HL-60 (cell line): ENCODE results near the gene GASK1A.
"Not testable (repeated sequence)": the region's sequence is repeated elsewhere in the genome, so short reads cannot be mapped to it uniquely, and the experiment has no call there.

Source experiments
- DNase-seq, 2 experiments: peaks; one replicate each; pipeline ENCODE4 v3.0.0-alpha.2; 2010 to 2020; ENCODE audit warnings: low read depth in 1 of 2, low spot score in 1 of 2
- H3K27ac ChIP-seq: fragments of 250-450 bp; sonication (Bioruptor Pico); replicated peaks from 2 replicates; pipeline ENCODE4 v1.5.1; 2020; ENCODE audit warnings: mild to moderate bottlenecking, moderate library complexity
- H3K27me3 ChIP-seq: fragments of 250-450 bp; sonication (Bioruptor Pico); 2 replicates; pipeline ENCODE4 v1.5.1; 2021; ENCODE audit warnings: mild to moderate bottlenecking, moderate library complexity; ENCODE audit not compliant: insufficient read depth, poor library complexity, severe bottlenecking
- H3K4me3 ChIP-seq: replicated peaks from 2 replicates; pipeline ENCODE4 v1.5.1; 2011; ENCODE audit warnings: mild to moderate bottlenecking, control low read depth, low read length; ENCODE audit not compliant: insufficient read depth
- CTCF ChIP-seq: IDR thresholded peaks from one replicate; pipeline ENCODE4 v1.5.1; 2011; ENCODE audit warnings: low read length, control low read depth, inconsistent platforms; ENCODE audit not compliant: insufficient read depth
- GABPA ChIP-seq: IDR thresholded peaks from 2 replicates; pipeline ENCODE4 v1.6.1; 2012; ENCODE audit warnings: low read depth
- POLR2AphosphoS5 ChIP-seq: IDR thresholded peaks from 2 replicates; pipeline ENCODE4 v1.6.1; 2012; ENCODE audit warnings: low read depth
- SPI1 ChIP-seq: IDR thresholded peaks from 2 replicates; pipeline ENCODE4 v1.6.1; 2012; ENCODE audit warnings: low read depth, mild to moderate bottlenecking, borderline replicate concordance
- TF ChIP-seq, protein P1 (sequence below): IDR thresholded peaks from 2 replicates; pipeline ENCODE4 v1.6.1; 2012; ENCODE audit warnings: low read depth; ENCODE audit not compliant: insufficient replicate concordance

GASK1A gene

GRCh38 chr3:42964266-42964665, 14.8 kb upstream of the GASK1A start:
- TF ChIP-seq POLR2AphosphoS5 (no peak), SPI1 (no peak), CTCF (no peak), GABPA (no peak)
- TF ChIP-seq, protein P1, sequence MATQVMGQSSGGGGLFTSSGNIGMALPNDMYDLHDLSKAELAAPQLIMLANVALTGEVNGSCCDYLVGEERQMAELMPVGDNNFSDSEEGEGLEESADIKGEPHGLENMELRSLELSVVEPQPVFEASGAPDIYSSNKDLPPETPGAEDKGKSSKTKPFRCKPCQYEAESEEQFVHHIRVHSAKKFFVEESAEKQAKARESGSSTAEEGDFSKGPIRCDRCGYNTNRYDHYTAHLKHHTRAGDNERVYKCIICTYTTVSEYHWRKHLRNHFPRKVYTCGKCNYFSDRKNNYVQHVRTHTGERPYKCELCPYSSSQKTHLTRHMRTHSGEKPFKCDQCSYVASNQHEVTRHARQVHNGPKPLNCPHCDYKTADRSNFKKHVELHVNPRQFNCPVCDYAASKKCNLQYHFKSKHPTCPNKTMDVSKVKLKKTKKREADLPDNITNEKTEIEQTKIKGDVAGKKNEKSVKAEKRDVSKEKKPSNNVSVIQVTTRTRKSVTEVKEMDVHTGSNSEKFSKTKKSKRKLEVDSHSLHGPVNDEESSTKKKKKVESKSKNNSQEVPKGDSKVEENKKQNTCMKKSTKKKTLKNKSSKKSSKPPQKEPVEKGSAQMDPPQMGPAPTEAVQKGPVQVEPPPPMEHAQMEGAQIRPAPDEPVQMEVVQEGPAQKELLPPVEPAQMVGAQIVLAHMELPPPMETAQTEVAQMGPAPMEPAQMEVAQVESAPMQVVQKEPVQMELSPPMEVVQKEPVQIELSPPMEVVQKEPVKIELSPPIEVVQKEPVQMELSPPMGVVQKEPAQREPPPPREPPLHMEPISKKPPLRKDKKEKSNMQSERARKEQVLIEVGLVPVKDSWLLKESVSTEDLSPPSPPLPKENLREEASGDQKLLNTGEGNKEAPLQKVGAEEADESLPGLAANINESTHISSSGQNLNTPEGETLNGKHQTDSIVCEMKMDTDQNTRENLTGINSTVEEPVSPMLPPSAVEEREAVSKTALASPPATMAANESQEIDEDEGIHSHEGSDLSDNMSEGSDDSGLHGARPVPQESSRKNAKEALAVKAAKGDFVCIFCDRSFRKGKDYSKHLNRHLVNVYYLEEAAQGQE, result no peak
- no peak for DNase-seq
- Histone ChIP-seq H3K27me3 (no peaks in the 10 kb centered on the region), H3K27ac (no peak overlapping the region), H3K4me3 (no peak overlapping the region)

DNA sequence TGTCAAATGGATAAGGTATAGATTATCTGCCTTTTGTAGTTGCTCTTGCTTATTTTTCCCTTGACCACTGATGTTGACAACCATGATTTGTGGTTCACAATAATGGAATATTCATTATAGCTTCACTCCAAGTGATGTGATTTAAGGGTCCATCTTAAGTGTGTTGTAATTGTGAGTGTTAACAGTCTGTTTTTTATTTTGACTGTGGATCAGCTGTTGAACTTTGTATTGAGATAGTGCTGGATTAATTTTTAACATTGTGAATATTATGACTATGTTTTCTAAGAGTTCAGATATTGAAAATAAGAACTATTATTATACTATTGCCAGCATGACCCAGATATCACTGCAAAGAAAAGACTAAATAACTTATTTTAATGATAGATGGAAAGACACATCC, 8.6 kb upstream of the GASK1A start:
- DNase-seq, result no peak
- Histone ChIP-seq H3K27ac (no peak overlapping the region), H3K4me3 (no peak overlapping the region), H3K27me3 (no peaks in the 10 kb centered on the region)
- TF ChIP-seq CTCF (no peak), SPI1 (no peak), GABPA (no peak), POLR2AphosphoS5 (no peak)
- TF ChIP-seq, protein P1, result no peak

- DNase-seq, result no peak
- Histone ChIP-seq H3K27ac (no peak overlapping the region), H3K27me3 (no peaks in the 10 kb centered on the region), H3K4me3 (no peak overlapping the region)
- TF ChIP-seq, protein P1, result no peak
- TF ChIP-seq SPI1, result no peak
- TF ChIP-seq GABPA, result no peak
- TF ChIP-seq POLR2AphosphoS5, result no peak
- TF ChIP-seq CTCF, result no peak
Observed at GRCh38 chr3:42970976-42971772, 7.9 kb upstream of the GASK1A start.

DNA sequence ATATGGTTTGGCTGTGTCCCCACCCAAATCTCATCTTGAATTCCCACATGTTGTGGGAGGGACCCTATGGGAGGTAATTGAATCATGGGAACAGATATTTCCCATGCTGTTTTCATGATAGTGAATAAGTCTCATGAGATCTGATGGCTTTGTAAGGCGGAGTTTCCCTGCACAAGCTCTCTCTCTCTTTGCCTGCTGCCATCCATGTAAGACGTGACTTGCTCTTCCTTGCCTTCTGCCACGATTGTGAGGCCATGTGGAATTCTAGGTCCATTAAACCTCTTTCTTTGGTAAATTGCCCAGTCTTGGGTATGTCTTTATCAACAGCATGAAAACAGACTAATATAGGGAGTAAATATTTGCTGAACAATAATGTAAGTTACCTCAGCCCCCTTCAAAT, 4.2 kb upstream of the GASK1A start:
- not testable (repeated sequence) for H3K4me3 ChIP-seq, DNase-seq, H3K27ac ChIP-seq, H3K27me3 ChIP-seq
